Lung (tissue), 12 donors: ENCODE data around the gene TBCB. TPM values are rescaled to one million over a fixed set of nuclear protein-coding genes. Genes with fewer than 3 reads are reported as not detected.

ENCODE experiments used
- ATAC-seq: fragments of 200-7000 bp; cut with Tn5 transposase; one replicate; pipeline ENCODE4 v1.9.1; 2020; ENCODE audit warnings: moderate number of reproducible peaks; ENCODE audit not compliant: insufficient read depth, low FRiP score
- DNase-seq, 3 donors: peaks; one replicate each; pipeline ENCODE4 v3.0.0-alpha.2; 2013 to 2017
- H3K27ac ChIP-seq, 2 donors: one replicate each; pipeline ENCODE4 v1.5.1; 2013; ENCODE audit warnings: mild to moderate bottlenecking in 2 of 2, moderate library complexity in 2 of 2, control low read depth in 1 of 2, inconsistent platforms in 1 of 2, low read depth in 1 of 2, low read length in 1 of 2
- H3K27me3 ChIP-seq, 3 donors: one replicate each; pipeline ENCODE4 v1.5.1; 2013; ENCODE audit warnings: low read length in 2 of 3; ENCODE audit not compliant: control insufficient read depth in 3 of 3, insufficient read depth in 3 of 3
- H3K36me3 ChIP-seq, 4 donors: one replicate each; pipeline ENCODE4 v1.5.1; 2013; ENCODE audit warnings: low read length in 4 of 4, mild to moderate bottlenecking in 1 of 4, moderate library complexity in 1 of 4; ENCODE audit not compliant: control insufficient read depth in 4 of 4, insufficient read depth in 4 of 4
- H3K4me1 ChIP-seq, 5 donors: one replicate each; pipeline ENCODE4 v1.5.1; 2013; ENCODE audit warnings: low read length in 5 of 5, mild to moderate bottlenecking in 2 of 5, moderate library complexity in 1 of 5; ENCODE audit not compliant: control insufficient read depth in 5 of 5, insufficient read depth in 5 of 5
- H3K4me3 ChIP-seq: one replicate; pipeline ENCODE4 v1.5.1; 2013; ENCODE audit warnings: mild to moderate bottlenecking, control low read depth, moderate library complexity
- H3K9ac ChIP-seq, 2 donors: one replicate each; pipeline ENCODE4 v1.5.1; 2013; ENCODE audit warnings: low read length in 2 of 2, control low read depth in 1 of 2; ENCODE audit not compliant: insufficient read depth in 1 of 2
- H3K9me3 ChIP-seq, 4 donors: one replicate each; pipeline ENCODE4 v1.5.1; 2013; ENCODE audit warnings: low read length in 3 of 4, mild to moderate bottlenecking in 1 of 4, moderate library complexity in 1 of 4; ENCODE audit not compliant: control insufficient read depth in 4 of 4, insufficient read depth in 3 of 4
- WGBS, 2 donors: extraction: QIAGEN DNeasy Blood & Tissue Kit; methylation state at CpG; one replicate each; pipeline ENCODE4 v1.1.7; 2013; 5-methylcytosine and 5-hydroxymethylcytosine counted together
- polyA plus RNA-seq, 2 donors: library from polyadenylated mRNA; stranded (reverse); fragments of 200-250 nt; gene quantifications; one replicate each; pipeline ENCODE4 v1.2.1, GENCODE V29; 2013
- total RNA-seq, 2 donors: library from RNA; depleted of rRNA in 1 of 2; stranded (reverse); fragments of >200 nt in 1 of 2; gene quantifications; one replicate each; pipeline ENCODE4 v1.2.1, GENCODE V29; 2014 to 2021
- TF ChIP-seq, protein P1 (sequence below): IDR thresholded peaks from 2 replicates; pipeline ENCODE4 v1.5.1; 2012; ENCODE audit warnings: mild to moderate bottlenecking; ENCODE audit errors: control extremely low read depth, extremely low read depth
- donor health status: control.
- donor health status: control.
- donor health status: Bipolar disorder and iron deficiency.
- donor health status: healthy.
- donor health status: DM: yes; HTN: yes; CAD: no.

Gene TBCB
- total and polyA plus RNA-seq, 4 donors: 63.1 to 213 (median 150) TPM

DNA sequence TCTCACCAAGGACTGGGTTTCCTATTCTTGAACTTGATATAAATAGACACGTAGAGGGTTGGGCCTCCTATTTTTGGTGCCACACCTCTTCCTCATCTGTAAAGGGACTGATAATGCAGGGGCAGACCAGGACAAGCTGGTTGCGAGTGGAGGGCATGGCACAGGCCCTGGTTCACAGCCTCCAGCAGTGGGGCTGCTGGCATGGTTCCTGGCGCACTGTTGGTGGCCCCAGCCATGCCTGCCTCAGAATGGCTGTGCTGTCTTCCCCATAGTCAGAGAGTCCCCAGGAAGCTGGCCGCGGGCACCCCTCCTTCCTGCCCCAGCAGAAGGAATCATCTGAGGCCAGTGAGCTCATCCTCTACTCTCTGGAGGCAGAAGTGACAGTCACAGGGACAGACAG, 14.8 kb upstream of the TBCB start:
- Histone ChIP-seq H3K9me3 (no peaks in the 10 kb centered on the region), H3K27me3 (no peaks in the 10 kb centered on the region), H3K4me1 (no peaks in the 10 kb centered on the region), H3K27ac (no peak overlapping the region), H3K4me3 (no peak overlapping the region), H3K36me3 (peaks cover 0 to 5% (median 0%) of the 10 kb centered on the region in 4 donors), H3K9ac (no peak overlapping the region)
- ATAC-seq (no peak), DNase-seq (no peak)
- TF ChIP-seq, protein P1, sequence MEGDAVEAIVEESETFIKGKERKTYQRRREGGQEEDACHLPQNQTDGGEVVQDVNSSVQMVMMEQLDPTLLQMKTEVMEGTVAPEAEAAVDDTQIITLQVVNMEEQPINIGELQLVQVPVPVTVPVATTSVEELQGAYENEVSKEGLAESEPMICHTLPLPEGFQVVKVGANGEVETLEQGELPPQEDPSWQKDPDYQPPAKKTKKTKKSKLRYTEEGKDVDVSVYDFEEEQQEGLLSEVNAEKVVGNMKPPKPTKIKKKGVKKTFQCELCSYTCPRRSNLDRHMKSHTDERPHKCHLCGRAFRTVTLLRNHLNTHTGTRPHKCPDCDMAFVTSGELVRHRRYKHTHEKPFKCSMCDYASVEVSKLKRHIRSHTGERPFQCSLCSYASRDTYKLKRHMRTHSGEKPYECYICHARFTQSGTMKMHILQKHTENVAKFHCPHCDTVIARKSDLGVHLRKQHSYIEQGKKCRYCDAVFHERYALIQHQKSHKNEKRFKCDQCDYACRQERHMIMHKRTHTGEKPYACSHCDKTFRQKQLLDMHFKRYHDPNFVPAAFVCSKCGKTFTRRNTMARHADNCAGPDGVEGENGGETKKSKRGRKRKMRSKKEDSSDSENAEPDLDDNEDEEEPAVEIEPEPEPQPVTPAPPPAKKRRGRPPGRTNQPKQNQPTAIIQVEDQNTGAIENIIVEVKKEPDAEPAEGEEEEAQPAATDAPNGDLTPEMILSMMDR: no peak
- WGBS, 2 donors: 78 to 85% methylated on average over 5 of the region's 5 CpGs

DNA sequence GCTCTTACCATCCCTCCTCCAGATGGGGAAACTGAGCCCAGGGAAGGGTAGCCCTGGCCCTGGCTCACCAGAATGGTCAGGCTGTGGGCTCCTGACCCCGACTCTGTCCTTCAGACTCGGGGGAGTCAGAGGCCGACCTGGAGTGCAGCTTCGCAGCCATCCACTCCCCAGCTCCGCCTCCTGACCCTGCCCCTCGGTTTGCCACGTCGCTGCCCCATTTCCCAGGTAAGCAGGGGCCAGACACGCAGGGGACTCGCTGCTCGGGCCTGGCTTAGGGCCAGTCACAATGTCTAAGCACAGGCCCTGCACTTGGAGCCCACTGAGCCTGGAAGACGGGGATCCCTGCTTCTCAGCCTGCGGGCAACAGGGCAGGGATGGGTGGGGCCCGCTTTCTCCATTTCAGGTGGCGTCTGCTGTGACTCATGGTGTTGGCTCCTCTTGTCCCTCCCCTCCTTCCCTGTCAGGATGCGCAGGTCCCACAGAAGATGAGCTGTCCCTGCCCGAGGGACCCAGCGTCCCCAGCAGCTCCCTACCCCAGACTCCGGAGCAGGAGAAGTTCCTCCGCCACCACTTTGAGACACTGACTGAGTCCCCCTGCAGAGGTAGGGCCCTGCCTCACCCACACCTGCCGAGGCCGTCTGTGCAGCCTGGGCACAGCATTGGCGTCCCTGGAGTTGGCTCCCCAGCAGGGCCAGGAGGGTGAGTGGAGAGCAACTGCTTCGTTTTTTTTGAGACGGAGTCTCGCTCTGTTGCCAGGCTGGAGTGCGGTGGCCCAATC, 13.5 kb upstream of the TBCB start:
- peak overlapping the region in 1 of 2 donors; percentile 5 for H3K27ac ChIP-seq
- H3K27me3 ChIP-seq: no peaks in the 10 kb centered on the region
- H3K36me3 ChIP-seq: peaks cover 0 to 6% (median 0%) of the 10 kb centered on the region in 4 donors
- DNase-seq: no peak
- ATAC-seq: no peak
- TF ChIP-seq, protein P1: no peak
- WGBS, 2 donors: 93 to 94% methylated on average over 27 of the region's 27 CpGs
- H3K9me3 ChIP-seq: no peaks in the 10 kb centered on the region
- H3K4me1 ChIP-seq: no peaks in the 10 kb centered on the region
- H3K4me3 ChIP-seq: no peak overlapping the region
- H3K9ac ChIP-seq: no peak overlapping the region

DNA sequence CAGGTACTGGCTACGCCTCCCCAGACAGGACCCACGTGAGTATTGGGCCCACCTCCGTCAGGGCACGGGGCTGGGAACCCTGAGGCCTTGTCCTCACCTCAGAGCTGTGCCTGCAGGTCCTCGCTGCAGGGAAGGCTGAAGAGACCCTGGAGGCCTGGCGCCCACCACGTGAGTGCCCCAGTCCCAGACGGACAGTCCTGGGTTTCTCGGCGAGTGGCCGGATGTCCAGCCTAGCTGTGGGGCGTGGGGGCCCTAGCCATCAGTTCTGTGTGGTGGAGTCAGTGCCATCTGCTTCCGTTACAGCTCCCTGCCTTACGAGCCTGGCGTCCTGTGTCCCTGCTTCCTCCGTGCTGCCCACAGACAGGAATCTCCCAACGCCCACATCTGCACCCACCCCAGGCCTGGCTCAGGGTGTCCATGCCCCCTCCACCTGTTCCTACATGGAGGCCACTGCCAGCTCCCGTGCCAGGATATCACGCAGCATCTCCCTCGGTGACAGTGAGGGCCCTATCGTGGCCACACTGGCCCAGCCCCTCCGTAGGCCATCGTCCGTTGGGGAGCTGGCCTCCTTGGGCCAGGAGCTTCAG, 12.1 kb upstream of the TBCB start:
- 93 to 97% methylated on average over 24 of the region's 24 CpGs for WGBS, 2 donors
- Histone ChIP-seq H3K36me3 (peaks cover 0 to 10% (median 0%) of the 10 kb centered on the region in 4 donors), H3K27ac (no peak overlapping the region), H3K4me1 (no peaks in the 10 kb centered on the region), H3K9ac (no peak overlapping the region), H3K9me3 (no peaks in the 10 kb centered on the region), H3K4me3 (no peak overlapping the region), H3K27me3 (no peaks in the 10 kb centered on the region)
- DNase-seq (no peak), ATAC-seq (no peak)
- TF ChIP-seq, protein P1: no peak
